Measurements from ENCODE around the gene CDH4. TPM values are rescaled to one million over a fixed set of nuclear protein-coding genes. Genes with fewer than 3 reads are reported as not detected.

CDH4 gene
- total and polyA plus RNA-seq, 2 donors (not counting 3 experiments of a cell fraction or from before 2014, with no cell fraction given) = 0.17 to 0.51 TPM

GRCh38 chr20:61575151-61575937 lies 323.3 kb downstream of the CDH4 start:
- Histone ChIP-seq H3K79me2 (ENCODE audit: control insufficient read depth, insufficient read depth, low read length) (no peaks in the 10 kb centered on the region), H3K27ac (ENCODE audit: insufficient read depth, low read depth, low read length) (no peak overlapping the region), H3K4me3 (replicated peaks in 1 of 3; ENCODE audit: insufficient read depth in 1 of 3, low read depth in 1 of 3, low read length in 3 of 3) (no peak overlapping the region), H4K20me1 (replicated peaks; ENCODE audit: control insufficient read depth, extremely low read depth, insufficient read depth, low read length) (no peaks in the 10 kb centered on the region), H2AFZ (ENCODE audit: low read depth, low read length) (no peak overlapping the region), H3K9me3 (replicated peaks; ENCODE audit: control insufficient read depth, insufficient read depth, low read length) (no peaks in the 10 kb centered on the region), H3K4me1 (ENCODE audit: control insufficient read depth, extremely low read depth, insufficient read depth, low read length) (no peaks in the 10 kb centered on the region), H3K27me3 (ENCODE audit: control insufficient read depth in 2 of 2, insufficient read depth in 2 of 2, low read length in 2 of 2) (no peaks in the 10 kb centered on the region), H3K9ac (replicated peaks; ENCODE audit: extremely low read depth, insufficient read depth, low read length) (no peak overlapping the region), H3K4me2 (ENCODE audit: insufficient read depth, low read length) (no peak overlapping the region), H3K9me1 (replicated peaks; ENCODE audit: control insufficient read depth, extremely low read depth, insufficient read depth, low read length) (no peaks in the 10 kb centered on the region), H3K36me3 (ENCODE audit: control insufficient read depth in 2 of 2, extremely low read depth in 1 of 2, insufficient read depth in 2 of 2, low read length in 2 of 2) (no peaks in the 10 kb centered on the region)
- intact Hi-C loops (cut with micrococcal nuclease) = no loop called here
- CTCF ChIA-PET = no interaction called here
- no TSS peak for BruUV-seq (replicated peaks)
- dilution Hi-C loops (cut with MboI; ENCODE audit: extremely low pct_ligation_motif_present, low sequenced_read_pairs) = no loop called here
- no peak for TF ChIP-seq MYC (IDR thresholded peaks at IDR 0.05; ENCODE audit: low read depth, low read length)
- TF ChIP-seq GATA2 (IDR thresholded peaks at IDR 0.05; ENCODE audit: insufficient read depth, insufficient read length, low read depth, low read length) = no peak
- TF ChIP-seq CTCF (IDR thresholded peaks at IDR 0.05; ENCODE audit: extremely low read depth in 1 of 2, insufficient read depth in 1 of 2, low read depth in 1 of 2, low read length in 2 of 2) = no peak
- no peak for TF ChIP-seq JUN (IDR thresholded peaks at IDR 0.05; ENCODE audit: borderline replicate concordance, insufficient read depth, insufficient read length, low read depth)
- TF ChIP-seq MAX (IDR thresholded peaks at IDR 0.05; ENCODE audit: insufficient read depth, insufficient read length) = no peak
- TF ChIP-seq EZH2 (IDR thresholded peaks at IDR 0.05; ENCODE audit: borderline replicate concordance, low read depth, low read length, severe bottlenecking) = no peak
- no peak for TF ChIP-seq POLR2A (IDR thresholded peaks at IDR 0.05; ENCODE audit: low read depth, low read length)
- no peak for TF ChIP-seq FOS (IDR thresholded peaks at IDR 0.05; ENCODE audit: borderline replicate concordance, insufficient read depth, low read length)
- TF ChIP-seq POLR2AphosphoS5 (IDR thresholded peaks at IDR 0.05; ENCODE audit: insufficient read depth, low read depth, low read length) = no peak
- DNase-seq (ENCODE audit: low read depth, low spot score) = no peak
- POLR2A ChIA-PET = no interaction called here
- no peak for FAIRE-seq

Measured in endothelial cell of umbilical vein (primary cell).